ENCODE data around the gene CTNNA3.

DNA sequence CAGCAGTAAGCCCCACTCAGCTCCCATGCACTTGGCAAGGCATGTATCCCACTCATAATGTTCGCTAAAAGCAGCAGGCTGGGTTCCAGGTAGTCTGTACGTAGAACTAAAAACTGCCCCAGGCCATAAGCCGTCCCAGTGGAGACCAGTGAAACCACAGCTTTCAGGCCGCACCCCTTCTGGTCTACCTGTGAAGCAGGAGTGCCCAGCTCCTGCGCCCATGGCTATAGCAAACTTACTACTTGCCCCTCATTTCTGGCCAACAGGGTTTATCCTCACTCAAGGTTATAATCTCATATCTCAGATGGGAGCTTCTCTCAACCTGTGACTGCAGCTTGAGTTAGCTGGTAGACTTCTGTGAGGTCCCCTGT is 1108.3 kb downstream of the CTNNA3 start:
- TF ChIP-seq, protein P1, sequence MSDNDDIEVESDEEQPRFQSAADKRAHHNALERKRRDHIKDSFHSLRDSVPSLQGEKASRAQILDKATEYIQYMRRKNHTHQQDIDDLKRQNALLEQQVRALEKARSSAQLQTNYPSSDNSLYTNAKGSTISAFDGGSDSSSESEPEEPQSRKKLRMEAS (IDR thresholded peaks at IDR 0.05), result no peak
- no peak for TF ChIP-seq CTCF (IDR thresholded peaks at IDR 0.05; ENCODE audit: low read depth, low read length, missing input control)
- no peak for TF ChIP-seq RAD21 (IDR thresholded peaks at IDR 0.05)
- TF ChIP-seq HNF4G (IDR thresholded peaks at IDR 0.05), result no peak
- TF ChIP-seq SP1 (IDR thresholded peaks at IDR 0.05), result no peak
